SU-DHL-6 (cell line): ENCODE measurements around the gene ANGPTL8.

ENCODE experiments used
- CTCF ChIP-seq: fragments of 200-600 bp; sonication (generic); IDR thresholded peaks from one replicate; pipeline ENCODE4 v1.5.1; 2017; ENCODE audit warnings: antibody characterized with exemption, mild to moderate bottlenecking, low read length, moderate library complexity; ENCODE audit not compliant: insufficient read depth, poor library complexity, severe bottlenecking
- EZH2phosphoT487 ChIP-seq: fragments of 200-600 bp; sonication (generic), shearing (Covaris generic); conservative IDR thresholded peaks from 2 replicates; pipeline ENCODE4 v1.6.1; 2018; ENCODE audit warnings: mild to moderate bottlenecking, antibody characterized with exemption, low read length, moderate library complexity, mixed read lengths

DNA sequence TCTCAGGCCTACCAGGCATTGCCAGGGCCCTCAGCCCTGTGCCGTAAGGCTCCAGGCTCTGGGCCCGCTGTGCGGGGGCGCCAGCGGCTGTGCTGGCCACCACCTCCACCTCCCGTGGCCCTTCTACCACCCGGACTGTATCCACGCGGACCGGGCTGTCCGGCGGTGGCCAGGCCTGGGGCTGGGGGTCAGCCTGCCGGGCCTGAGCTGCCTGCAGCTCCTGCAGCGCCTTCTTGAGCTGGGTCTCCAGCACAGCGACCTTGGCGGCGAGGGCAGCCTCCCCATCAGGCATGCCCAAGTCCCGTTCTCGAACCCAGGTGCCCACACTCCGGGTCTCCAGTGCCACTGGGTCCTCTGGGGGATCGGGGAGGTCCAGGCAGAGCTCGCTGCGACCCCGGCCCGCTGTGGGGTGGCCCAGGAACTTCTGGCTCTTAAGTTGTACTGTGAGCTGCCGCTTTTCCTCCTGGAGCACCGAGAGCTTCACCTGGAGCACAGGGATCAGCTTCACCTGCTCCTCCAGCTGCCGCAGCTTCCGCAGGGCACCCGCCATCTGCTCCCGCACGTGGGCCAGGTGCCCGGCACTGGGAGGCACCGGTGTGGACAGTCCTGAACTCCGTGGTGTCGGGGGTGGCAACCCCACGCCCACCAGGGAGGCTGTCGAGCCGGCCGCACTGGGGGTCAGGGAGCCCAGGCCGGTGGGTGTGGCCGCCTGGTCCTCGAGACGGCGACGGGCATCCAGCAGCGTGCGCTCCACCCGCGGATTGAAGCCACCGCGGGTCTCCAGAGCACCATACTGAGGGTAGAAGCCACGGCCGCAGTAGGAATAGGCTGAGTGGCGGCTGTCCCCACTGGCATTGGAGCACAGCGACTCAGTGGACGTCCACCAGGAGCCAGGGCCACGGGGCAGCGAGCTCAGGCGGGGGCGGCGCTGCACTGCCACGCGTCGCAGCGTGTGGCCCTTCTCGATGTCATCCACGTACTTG is 46.2 kb upstream of the ANGPTL8 start:
- no peak for TF ChIP-seq CTCF
- TF ChIP-seq EZH2phosphoT487, result no peak
